ENCODE data around the gene HK1. TPM values are rescaled to one million over a fixed set of nuclear protein-coding genes. Genes with fewer than 3 reads are reported as not detected.

Gene HK1
- total RNA-seq: 10 to 100 TPM; 48.2 to 89.2 TPM

GRCh38 chr10:69278446-69278963 is at the start of gene HK1:
TSS of gene HK1 (plus strand) at chr10:69278496.

DNA sequence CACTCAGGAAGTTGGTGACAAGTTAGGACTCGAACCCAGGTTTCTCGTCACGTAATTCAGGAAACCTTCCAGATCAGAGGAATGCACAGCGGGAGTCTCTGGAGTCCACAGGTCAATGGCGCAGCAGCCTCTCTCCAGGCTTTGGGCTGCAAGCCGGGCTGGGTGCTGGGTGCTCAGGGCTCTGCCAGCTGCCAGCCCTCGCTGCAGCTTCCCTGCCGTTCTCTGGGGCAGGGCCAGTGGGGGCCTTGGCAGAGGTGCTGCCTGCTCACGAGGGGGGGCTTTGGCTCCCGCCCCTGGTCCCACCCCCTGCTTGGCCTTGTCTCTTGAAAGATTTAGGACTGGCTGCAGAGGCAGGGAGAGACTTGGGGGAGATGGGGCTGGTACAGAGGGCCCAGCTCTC is 138.4 kb downstream of the HK1 start, which contains the start of gene TACR2:
Gene TACR2, minus strand, starts transcription at position 224 of the 400 bp plus-strand sequence. CDS start 595 bp downstream, outside the sequence.

GRCh38 chr10:69451209-69451783 is 173.0 kb downstream of the HK1 start, which contains the start of gene TSPAN15:
TSS of gene TSPAN15 (plus strand) at chr10:69451465. CDS start at chr10:69451595, 130 bp downstream.

Other genes with a start within 250 kb of the HK1 start
- gene SRGN, start 190.4 kb upstream of the HK1 start, total RNA-seq: 10 to 100 TPM; 43.6 to 52.0 TPM
- 10 to 100 TPM; 33.7 to 47.6 TPM for gene VPS26A, start 154.3 kb upstream of the HK1 start, total RNA-seq
- 10 to 100 TPM; 25.5 to 39.3 TPM for gene SUPV3L1, start 98.3 kb upstream of the HK1 start, total RNA-seq
- 10 to 100 TPM in 1 of 2 donors, 1 to 10 TPM in 1; 3.3 to 23.1 TPM for gene HKDC1, start 58.2 kb upstream of the HK1 start, total RNA-seq
- gene TACR2, start 138.4 kb downstream of the HK1 start, total RNA-seq: 1 to 10 TPM in 1 of 2 donors, under 1 TPM in 1; 0.33 to 1.0 TPM
- gene TSPAN15, start 173.0 kb downstream of the HK1 start, total RNA-seq: 10 to 100 TPM in 1 of 2 donors, 1 to 10 TPM in 1; 5.3 to 32.7 TPM

All from melanocyte of skin (primary cell).